A549 (cell line): ENCODE data around the gene ARHGEF28. TPM values are rescaled to one million over a fixed set of nuclear protein-coding genes. Genes with fewer than 3 reads are reported as not detected.

Experiments
- ATAC-seq, 2 experiments: fragments of 200-7000 bp in 1 of 2; fragments of >200 bp in 1 of 2; cut with Nextera tagmentation in 1 of 2; cut with Tn5 transposase in 1 of 2; 3 replicates each; pipeline versions ENCODE4 v1.8.0 to v1.9.1; 2018 to 2020; ENCODE audit warnings: mild to moderate bottlenecking in 1 of 2, moderate library complexity in 1 of 2
- CTCF ChIA-PET: fragments of 300-600 bp; sonication (Branson Sonifier 250); formaldehyde crosslinking; extraction: SDS; loops from one replicate; lab custom pipeline; 2021; ENCODE audit warnings: antibody characterized with exemption, inconsistent platforms; lab: Yijun Ruan, JAX
- POLR2A ChIA-PET: fragments of 350-600 bp; formaldehyde crosslinking; extraction: SDS; loops from one replicate; lab custom pipeline; 2021; ENCODE audit warnings: antibody characterized with exemption, inconsistent platforms; lab: Yijun Ruan, JAX
- DNase-seq, 2 experiments: peaks; one replicate each; pipeline versions ENCODE4 v3.0.0 to v3.0.0-alpha.2; 2011 to 2016; ENCODE audit warnings: low read depth in 1 of 2, low spot score in 1 of 2
- FAIRE-seq: peaks from 2 replicates; lab custom pipeline; 2011; peaks lifted over from hg19 to GRCh38; lab: Jason Lieb, UNC
- H3K27ac ChIP-seq, 2 experiments: fragments of >200 bp; sonication (Bioruptor Twin); formaldehyde crosslinking; 3 replicates each; pipeline ENCODE4 v1.5.1; 2016 to 2017
- H3K4me1 ChIP-seq: fragments of >200 bp; sonication (Bioruptor Twin); formaldehyde crosslinking; 3 replicates; pipeline ENCODE4 v1.6.1; 2016
- H3K4me2 ChIP-seq: fragments of >200 bp; sonication (Bioruptor Twin); formaldehyde crosslinking; 3 replicates; pipeline ENCODE4 v1.6.1; 2016
- H3K4me3 ChIP-seq: fragments of >200 bp; sonication (Bioruptor Twin); formaldehyde crosslinking; 3 replicates; pipeline ENCODE4 v1.5.1; 2016
- H3K9me3 ChIP-seq: fragments of >200 bp; sonication (Bioruptor Twin); formaldehyde crosslinking; 3 replicates; pipeline ENCODE4 v1.6.1; 2016
- ATOH8 ChIP-seq: fragments of 250-450 bp; sonication (Bioruptor Pico); IDR thresholded peaks from 2 replicates; pipeline ENCODE4 v1.5.0; 2020; ENCODE audit warnings: low read depth, mild to moderate bottlenecking, moderate library complexity
- CBX2 ChIP-seq: fragments of 200-600 bp; sonication (generic); IDR thresholded peaks from 2 replicates; pipeline ENCODE4 v1.6.1; 2016; ENCODE audit warnings: low read depth, mild to moderate bottlenecking, borderline replicate concordance
- CBX8 ChIP-seq: fragments of 200-600 bp; sonication (generic); IDR thresholded peaks from 2 replicates; pipeline ENCODE4 v1.6.1; 2016
- CHD2 ChIP-seq: fragments of 150-350 bp; IDR thresholded peaks from 2 replicates; pipeline ENCODE4 v1.6.1; 2014; ENCODE audit warnings: low read length; ENCODE audit not compliant: partially characterized antibody
- E2F6 ChIP-seq: IDR thresholded peaks from 2 replicates; pipeline ENCODE4 v1.6.1; 2012; ENCODE audit warnings: low read depth, borderline replicate concordance
- EHF ChIP-seq: fragments of 250-450 bp; sonication (Bioruptor Pico); IDR thresholded peaks from 2 replicates; pipeline ENCODE4 v1.5.0; 2020; ENCODE audit warnings: mild to moderate bottlenecking
- ELK1 ChIP-seq: fragments of 150-350 bp; IDR thresholded peaks from 2 replicates; pipeline ENCODE4 v1.6.1; 2014; ENCODE audit warnings: low read depth, mild to moderate bottlenecking, low read length
- EP300 ChIP-seq, 2 experiments: fragments of >200 bp; sonication (Bioruptor Twin); formaldehyde crosslinking; IDR thresholded peaks; 2 replicates in 1 of 2; 3 replicates in 1 of 2; pipeline ENCODE4 v1.6.1; 2016 to 2017
- ESRRA ChIP-seq: fragments of 150-350 bp; IDR thresholded peaks from 2 replicates; pipeline ENCODE4 v1.6.1; 2014; ENCODE audit warnings: mild to moderate bottlenecking, low read length, borderline replicate concordance
- HMGXB4 ChIP-seq: fragments of 250-450 bp; sonication (Bioruptor Pico); IDR thresholded peaks from 2 replicates; pipeline ENCODE4 v1.5.0; 2021; ENCODE audit warnings: mild to moderate bottlenecking, moderate library complexity, borderline replicate concordance
- HOXB5 ChIP-seq: fragments of 250-450 bp; sonication (Bioruptor Pico); IDR thresholded peaks from 2 replicates; pipeline ENCODE4 v1.5.0; 2020; ENCODE audit warnings: mild to moderate bottlenecking, moderate library complexity
- JUNB ChIP-seq: fragments of >200 bp; sonication (Bioruptor Twin); formaldehyde crosslinking; IDR thresholded peaks from 2 replicates; pipeline ENCODE4 v1.6.1; 2016
- KDM5A ChIP-seq: fragments of 200-600 bp; sonication (generic); IDR thresholded peaks from 2 replicates; pipeline ENCODE4 v1.6.1; 2016; ENCODE audit warnings: antibody characterized with exemption, mild to moderate bottlenecking
- MAFK ChIP-seq: fragments of 450-650 bp; IDR thresholded peaks from 2 replicates; pipeline ENCODE4 v1.6.1; 2014; ENCODE audit not compliant: partially characterized antibody
- MAX ChIP-seq: IDR thresholded peaks from 2 replicates; pipeline ENCODE4 v1.6.1; 2012
- MAZ ChIP-seq: fragments of 150-350 bp; IDR thresholded peaks from 2 replicates; pipeline ENCODE4 v1.6.1; 2014; ENCODE audit warnings: antibody characterized with exemption, low read depth, low read length, borderline replicate concordance
- NPAS2 ChIP-seq: fragments of 250-450 bp; sonication (Bioruptor Pico); IDR thresholded peaks from 2 replicates; pipeline ENCODE4 v1.8.0; 2022; ENCODE audit warnings: mild to moderate bottlenecking, moderate library complexity, borderline replicate concordance
- NR3C1 ChIP-seq: fragments of >200 bp; sonication (Bioruptor Twin); formaldehyde crosslinking; IDR thresholded peaks from 3 replicates; pipeline ENCODE4 v1.6.1; 2017
- PBX3 ChIP-seq: IDR thresholded peaks from 2 replicates; pipeline ENCODE4 v1.6.1; 2012
- POLR2AphosphoS2 ChIP-seq: conservative IDR thresholded peaks from 2 replicates; pipeline ENCODE4 v1.6.1; 2012; ENCODE audit warnings: low read length, improper control_type of control experiment, inconsistent platforms
- RCOR1 ChIP-seq: fragments of 150-350 bp; IDR thresholded peaks from 2 replicates; pipeline ENCODE4 v1.6.1; 2014; ENCODE audit warnings: antibody characterized with exemption, low read length, low read depth
- REST ChIP-seq: fragments of 200-600 bp; sonication (generic); IDR thresholded peaks from 2 replicates; pipeline ENCODE4 v1.6.1; 2016; ENCODE audit warnings: antibody characterized with exemption, mild to moderate bottlenecking, moderate library complexity
- RFX5 ChIP-seq: fragments of 450-650 bp; IDR thresholded peaks from 2 replicates; pipeline ENCODE4 v1.7.1; 2014; ENCODE audit warnings: antibody characterized with exemption, mild to moderate bottlenecking, moderate library complexity
- RNF2 ChIP-seq: fragments of 200-600 bp; sonication (generic); IDR thresholded peaks from 2 replicates; pipeline ENCODE4 v1.6.1; 2016; ENCODE audit warnings: low read depth, mild to moderate bottlenecking, antibody characterized with exemption, moderate library complexity, borderline replicate concordance
- SMC3 ChIP-seq: fragments of >200 bp; sonication (Bioruptor Twin); formaldehyde crosslinking; IDR thresholded peaks from 3 replicates; pipeline ENCODE4 v1.6.1; 2018; ENCODE audit warnings: inconsistent platforms
- SREBF2 ChIP-seq: fragments of 450-650 bp; IDR thresholded peaks from 2 replicates; pipeline ENCODE4 v1.6.1; 2014; ENCODE audit warnings: mild to moderate bottlenecking, moderate library complexity
- ZC3H11A ChIP-seq: fragments of 450-650 bp; IDR thresholded peaks from 2 replicates; pipeline ENCODE4 v1.6.1; 2014; ENCODE audit warnings: antibody characterized with exemption, mild to moderate bottlenecking
- ZFP36 ChIP-seq: fragments of 450-650 bp; IDR thresholded peaks from 2 replicates; pipeline ENCODE4 v1.6.1; 2014; ENCODE audit warnings: borderline replicate concordance; ENCODE audit not compliant: partially characterized antibody
- ZNF302 ChIP-seq: fragments of 250-450 bp; sonication (Bioruptor Pico); IDR thresholded peaks from 2 replicates; pipeline ENCODE4 v1.9.0; 2021; ENCODE audit warnings: inconsistent platforms, mild to moderate bottlenecking, moderate library complexity
- ZSCAN20 ChIP-seq: fragments of 250-450 bp; sonication (Bioruptor Pico); IDR thresholded peaks from 2 replicates; pipeline ENCODE4 v1.8.0; 2022; ENCODE audit warnings: mild to moderate bottlenecking, moderate library complexity
- WGBS: methylation state at CpG from one replicate; pipeline ENCODE4 v1.1.6; 2017; ENCODE audit errors: missing lambda C conversion rate; 5-methylcytosine and 5-hydroxymethylcytosine counted together
- polyA plus RNA-seq, 4 experiments: library from polyadenylated mRNA; depleted of rRNA in 3 of 4; stranded (reverse); fragments of >200 nt; fragmentation: RNase III in 1 of 4; extraction: RNeasy Plus Mini Kit Qiagen cat#74134 plus additional on column Dnase treatment in 1 of 4; gene quantifications; 2 replicates in 3 of 4; 3 replicates in 1 of 4; pipeline ENCODE4 v1.2.3, GENCODE V29; 2011 to 2017

The ARHGEF28 gene
- polyA plus RNA-seq, 2 of the 4 experiments (the other 2 are of a cell fraction): 17.0 to 22.3 TPM

GRCh38 chr5:73605223-73606087 is 20.5 kb upstream of the ARHGEF28 start:
- Histone ChIP-seq H3K4me2 (peak overlapping the region; percentile 81), H3K27ac (peak overlapping the region; percentile 80 to 82), H3K4me1 (peaks cover 39% of the 10 kb centered on the region), H3K4me3 (no peak overlapping the region; the same call in 2 of the 3 replicates), H3K9me3 (peaks cover 9% of the 10 kb centered on the region; the same call in 1 of the 3 replicates)
- ATAC-seq (peak; percentile 89 to 96), DNase-seq (peak; percentile 31 to 84), FAIRE-seq (peak; percentile 74)
- ChIA-PET POLR2A (interaction anchor here (1.1 kb wide), 1 partner anchor 20 kb away, joined by 3 read pairs; no protein-coding TSS in a partner anchor), CTCF (interaction anchor here (1.0 to 5.2 kb wide), 3 partner anchors 14 to 187 kb away, joined by 3 to 30 read pairs (median 8); no protein-coding TSS in a partner anchor)
- 5% methylated on average over 8 of the region's 8 CpGs for WGBS
- TF ChIP-seq CBX2 (no peak), SREBF2 (no peak), E2F6 (no peak), ZC3H11A (no peak), NPAS2 (no peak), HMGXB4 (CRISPR knock-in tag) (no peak), ZFP36 (no peak), POLR2AphosphoS2 (no peak), MAFK (no peak), RFX5 (no peak), REST (no peak), RNF2 (no peak), EP300 (IDR thresholded peaks at IDR 0.05) (0 out of 5 replicates have a peak, but pooled peaks of 1 of the 2 experiments have one; percentile 12), EHF (CRISPR knock-in tag) (0 out of 2 replicates have a peak, but pooled peaks have one; percentile 10), MAZ (no peak), CBX8 (no peak), CHD2 (no peak), ATOH8 (CRISPR knock-in tag) (no peak), ESRRA (no peak), RCOR1 (no peak), SMC3 (no peak), KDM5A (no peak), ZSCAN20 (CRISPR knock-in tag) (0 out of 2 replicates have a peak, but pooled peaks have one; percentile 1), ZNF302 (CRISPR knock-in tag) (no peak), NR3C1 (no peak), HOXB5 (CRISPR knock-in tag) (no peak), MAX (peak; percentile 38; the same call in 1 of the 2 replicates), ELK1 (no peak), PBX3 (no peak), JUNB (peak; percentile 36; the same call in 1 of the 2 replicates)
